HG02870 (cell line): ENCODE data around the gene MPIG6B.

Source experiments
- ATAC-seq: cut with Tn5 transposase; IDR thresholded peaks from one replicate; pipeline ENCODE4 v1.9.1; 2021; ENCODE audit warnings: mild to moderate bottlenecking, moderate library complexity; ENCODE audit not compliant: unreplicated experiment

Gene MPIG6B

DNA sequence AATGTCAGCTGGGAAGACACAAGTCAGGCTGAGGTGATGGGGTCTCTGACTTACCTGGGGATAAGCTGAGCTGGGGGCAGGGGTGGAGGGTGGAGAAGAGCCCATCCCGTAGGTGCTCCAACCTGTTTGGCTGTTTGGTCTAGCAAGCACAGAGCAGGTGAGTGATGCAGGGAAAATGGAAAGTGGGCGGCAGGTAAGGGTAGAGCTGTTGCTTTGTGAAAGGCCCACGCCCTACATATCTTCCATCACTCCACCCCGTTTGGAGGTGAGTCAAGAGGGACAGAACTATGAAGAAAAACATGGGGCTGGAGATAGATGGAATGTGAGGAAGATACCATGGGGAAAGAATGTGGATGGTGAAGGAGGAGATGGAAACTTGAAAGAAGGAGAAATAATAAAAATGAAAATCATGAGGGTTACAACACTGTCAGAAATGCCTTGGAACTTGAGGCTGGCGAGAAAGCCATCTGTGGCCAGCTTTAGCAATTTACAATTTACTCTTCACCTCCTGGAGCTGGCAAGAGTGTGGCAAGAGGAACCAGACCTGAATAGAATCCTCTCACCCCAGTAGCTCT is 2.9 kb upstream of the MPIG6B start:
- ATAC-seq = no peak

DNA sequence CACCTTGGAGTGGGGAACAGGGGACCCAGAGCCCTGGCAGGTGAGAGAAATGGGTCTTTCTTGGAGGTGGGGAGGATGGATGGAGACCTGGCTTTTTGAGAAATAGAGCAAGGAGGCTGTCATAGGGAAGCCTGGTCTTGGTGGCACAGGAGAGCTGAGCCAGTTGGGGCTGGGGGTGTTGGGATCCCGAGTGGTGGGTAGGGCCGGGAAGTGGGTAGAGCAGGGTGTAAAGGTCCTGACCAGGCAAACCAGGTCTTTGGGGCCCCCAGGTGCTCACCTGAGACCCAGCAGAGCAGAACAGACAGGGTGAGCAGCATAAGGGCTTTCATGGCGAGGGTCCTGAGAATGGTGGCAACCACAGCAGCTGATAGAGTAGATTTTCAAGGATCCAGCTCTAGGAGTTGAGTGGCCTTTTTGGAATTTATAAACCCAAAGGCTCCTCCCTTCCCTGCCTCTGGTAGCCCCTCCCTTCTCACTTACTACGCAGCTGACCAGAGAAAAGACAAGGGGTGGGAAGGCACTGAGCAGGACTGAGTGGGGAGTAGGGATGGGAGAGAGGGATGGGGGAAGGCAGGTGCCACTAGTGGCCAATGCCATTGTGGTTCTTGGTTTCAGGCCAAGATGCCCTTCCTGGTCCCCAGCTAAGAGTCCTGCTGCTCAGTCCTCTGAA is 1.7 kb upstream of the MPIG6B start, which contains the start of gene LY6G6C:
Gene LY6G6C (minus strand): TSS at position 396 of the 670 bp plus-strand sequence. CDS start 67 bp downstream, at position 329.
- no peak for ATAC-seq

DNA sequence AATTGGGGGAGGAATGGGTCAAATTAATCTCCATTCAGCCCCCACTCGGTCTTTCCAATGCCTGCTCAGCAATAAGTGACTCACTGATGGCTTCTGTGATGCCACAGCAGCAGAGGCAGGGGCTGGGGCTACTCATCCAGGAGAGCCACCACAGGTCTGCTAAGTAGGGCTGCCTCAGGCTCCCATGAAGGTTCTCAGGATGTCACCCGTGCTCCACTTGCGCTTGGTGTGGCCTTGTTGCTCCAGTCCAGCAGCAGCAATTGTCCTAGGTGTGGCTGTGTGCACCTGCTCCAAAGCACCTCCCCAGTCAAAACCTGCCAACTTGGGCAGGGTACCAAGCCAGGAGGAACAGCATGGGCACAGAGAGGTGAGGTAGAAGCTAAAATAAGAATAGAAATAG is 1.0 kb upstream of the MPIG6B start:
- no peak for ATAC-seq

DNA sequence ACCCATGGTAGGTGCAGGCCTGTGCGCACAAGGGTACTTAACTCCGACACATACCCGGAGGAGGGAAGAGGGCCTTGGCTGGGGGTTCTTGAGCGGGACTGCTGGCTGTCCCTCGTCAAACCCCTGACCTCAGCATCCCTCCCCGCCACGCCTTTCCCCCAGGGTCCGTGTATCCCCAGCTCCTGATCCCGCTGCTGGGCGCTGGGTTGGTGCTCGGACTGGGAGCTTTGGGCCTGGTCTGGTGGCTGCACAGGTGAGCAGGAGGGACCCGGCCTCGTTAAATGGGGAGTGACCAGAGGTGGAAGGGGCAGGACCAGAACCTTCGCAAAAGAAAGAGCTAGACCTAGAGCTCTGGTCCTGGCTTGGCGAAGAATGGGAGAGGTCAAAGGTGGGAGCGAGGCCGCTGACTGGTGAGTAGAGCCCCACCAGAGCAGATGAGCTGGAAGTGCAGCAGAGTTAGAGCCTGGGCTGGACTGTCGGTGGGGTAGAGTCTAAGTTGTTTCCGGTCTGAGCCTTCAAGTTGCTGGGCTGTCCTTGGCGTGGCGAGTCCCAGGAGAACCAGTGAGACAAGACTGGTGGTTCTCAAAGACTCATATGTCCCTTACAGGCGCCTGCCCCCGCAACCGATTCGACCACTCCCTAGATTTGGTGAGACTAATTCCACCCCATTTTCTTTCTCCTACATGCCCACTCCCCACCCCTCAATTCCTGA is 963 bp downstream of the MPIG6B start:
- no peak for ATAC-seq

DNA sequence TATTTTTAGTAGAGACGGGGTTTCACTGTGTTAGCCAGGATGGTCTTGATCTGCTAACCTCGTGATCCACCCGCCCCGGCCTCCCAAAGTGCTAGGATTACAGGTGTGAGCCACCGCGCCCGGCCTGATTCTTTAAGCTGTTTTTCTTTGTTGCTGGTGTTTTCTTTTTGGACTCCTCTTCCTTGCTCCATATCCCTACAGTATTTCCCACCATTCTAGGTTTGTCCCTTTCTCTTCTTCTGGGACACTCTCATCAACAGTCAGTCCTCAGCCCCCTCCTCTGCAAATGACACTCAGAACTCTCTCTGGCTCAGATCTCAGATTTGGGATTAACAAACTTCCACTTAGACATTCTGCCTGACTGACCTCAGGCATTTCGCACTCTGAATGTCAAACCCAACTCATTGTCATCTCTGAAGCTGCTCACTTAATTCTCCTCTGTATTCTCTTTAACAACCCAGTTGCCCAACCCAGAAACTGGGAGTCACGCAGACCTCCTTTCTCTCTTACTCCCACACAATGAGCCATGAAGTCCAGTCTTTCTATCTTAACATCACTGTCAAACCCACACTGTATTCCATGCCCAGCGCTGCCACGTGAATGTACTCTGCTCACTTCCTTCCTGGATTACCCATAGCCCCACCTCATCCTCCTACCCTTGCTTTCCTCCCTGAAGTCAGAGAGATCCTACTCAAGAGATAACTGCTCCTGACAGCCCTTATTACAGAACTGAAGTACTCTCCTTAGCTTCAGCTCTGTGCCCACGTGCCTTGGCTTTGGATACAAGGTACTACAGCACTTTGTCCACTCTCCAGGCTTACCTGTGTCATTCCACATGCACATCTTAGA is 2.6 kb downstream of the MPIG6B start:
- no peak for ATAC-seq

DNA sequence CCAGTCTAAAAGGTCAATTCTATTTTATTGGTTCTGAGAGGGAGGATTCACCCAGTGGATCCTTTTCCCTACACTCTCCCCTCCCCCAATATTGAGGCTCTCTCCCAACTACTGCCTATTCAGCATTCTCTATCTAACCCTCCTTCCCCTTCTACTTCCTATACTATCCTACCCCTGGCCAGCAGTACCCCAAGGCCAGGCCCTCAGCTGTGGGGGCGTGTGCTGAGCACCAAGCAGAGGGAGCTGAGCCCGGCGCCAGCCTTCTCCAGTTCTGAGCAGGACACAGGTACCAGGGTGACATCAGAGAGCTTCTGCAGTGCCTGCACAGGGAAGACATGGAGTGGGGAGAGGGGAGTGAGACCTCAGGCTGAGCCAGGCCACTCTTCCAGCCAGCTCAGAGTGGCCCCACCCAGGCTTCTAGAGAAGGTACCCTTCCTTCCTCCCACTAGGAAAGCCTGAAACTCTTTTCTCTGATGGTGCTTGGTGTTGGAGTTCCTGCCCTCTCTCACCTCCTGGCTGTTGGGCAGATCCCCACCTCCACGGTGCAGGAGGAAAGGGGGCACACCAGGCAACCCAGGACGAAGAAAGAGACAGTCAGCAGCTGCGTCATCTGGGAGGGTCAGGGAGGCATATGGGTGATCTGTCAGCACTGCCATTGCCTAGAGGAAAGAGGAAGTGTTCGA is 4.0 kb downstream of the MPIG6B start:
- ATAC-seq = no peak

DNA sequence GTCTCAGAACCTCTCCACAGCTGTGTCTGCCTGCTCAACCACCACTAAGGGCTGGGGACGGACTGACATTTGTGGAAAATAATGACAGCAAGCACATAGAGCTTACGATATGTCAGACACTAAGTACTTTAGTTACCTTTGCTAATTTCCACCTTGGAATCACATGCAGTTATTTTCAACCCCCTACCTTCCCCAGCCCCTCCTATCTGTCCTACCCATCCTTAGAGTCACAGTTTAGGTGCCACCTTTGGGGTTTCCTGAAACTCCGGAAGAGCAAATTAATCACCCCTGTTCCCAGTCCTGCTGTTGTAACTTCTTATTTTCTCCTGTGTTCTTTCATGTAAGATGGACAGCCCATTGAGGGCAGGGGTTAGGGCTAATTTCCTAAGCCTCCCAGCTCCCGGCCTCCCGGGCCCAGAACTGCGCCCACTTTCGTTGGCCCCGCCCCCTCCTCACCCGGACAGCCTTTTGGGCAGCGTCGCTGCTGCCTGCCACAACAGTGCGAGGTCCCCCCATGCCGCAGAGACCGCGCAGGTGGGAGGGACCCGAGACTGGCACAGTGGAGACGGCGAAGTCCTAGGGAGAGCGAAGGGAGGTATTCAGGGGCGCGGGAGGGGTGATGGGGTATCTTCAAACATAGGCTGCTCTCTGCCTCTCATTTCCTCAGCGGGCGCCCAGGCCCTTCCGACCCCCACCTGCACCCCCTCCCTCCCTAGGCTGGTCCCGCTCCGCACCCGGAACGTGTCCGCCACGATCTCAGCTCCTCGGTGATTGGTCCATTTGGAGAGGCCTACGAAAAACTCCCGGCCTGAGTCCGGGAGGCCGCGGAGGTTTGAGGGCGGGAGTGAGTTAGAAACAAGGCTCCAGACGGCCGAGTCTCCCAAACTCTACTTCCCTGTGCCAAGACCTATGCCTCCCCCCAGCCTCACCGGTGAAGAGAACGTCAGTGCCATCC is 4.8 kb downstream of the MPIG6B start:
- no peak for ATAC-seq

DNA sequence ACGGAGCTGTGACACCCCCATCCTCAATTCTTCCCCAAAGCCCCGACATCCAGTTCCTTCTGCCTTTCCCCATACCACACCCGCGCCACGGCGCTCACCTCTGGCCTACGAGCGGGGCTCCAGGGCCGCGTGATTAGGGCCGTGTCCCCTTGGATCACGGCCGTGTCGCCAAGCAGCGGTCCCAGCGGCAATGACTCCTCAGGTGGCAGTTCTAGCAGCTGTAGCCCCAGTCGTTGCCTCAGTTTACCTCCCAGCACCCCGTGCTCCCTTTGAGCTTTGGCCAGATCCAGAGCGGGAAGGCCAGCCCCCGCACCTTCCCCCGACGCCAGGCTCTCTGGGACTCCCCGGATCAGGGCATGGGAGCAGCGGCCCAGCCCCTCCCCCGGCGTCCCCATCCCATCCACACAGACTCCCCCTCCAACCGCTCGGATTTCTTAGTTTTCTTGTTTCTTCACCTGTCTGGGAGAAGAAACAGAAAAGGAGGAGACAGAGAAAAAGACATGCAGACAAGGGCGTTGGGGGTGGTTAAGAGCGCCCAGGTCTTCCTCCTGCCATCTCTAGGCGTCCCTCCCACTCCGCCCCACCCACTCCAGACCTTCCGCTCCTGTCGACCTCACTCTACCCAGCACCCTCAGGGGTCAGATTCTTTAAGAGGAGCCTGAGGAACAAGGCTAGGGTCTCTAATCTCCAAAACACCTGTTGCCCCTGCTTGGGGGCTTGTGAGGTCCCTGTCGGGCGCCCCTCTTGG is 5.8 kb downstream of the MPIG6B start, which contains the start of gene DDAH2:
Gene DDAH2 (minus strand): TSS at position 533 of the 748 bp plus-strand sequence. CDS start 138 bp downstream, at position 395.
- ATAC-seq = no peak

DNA sequence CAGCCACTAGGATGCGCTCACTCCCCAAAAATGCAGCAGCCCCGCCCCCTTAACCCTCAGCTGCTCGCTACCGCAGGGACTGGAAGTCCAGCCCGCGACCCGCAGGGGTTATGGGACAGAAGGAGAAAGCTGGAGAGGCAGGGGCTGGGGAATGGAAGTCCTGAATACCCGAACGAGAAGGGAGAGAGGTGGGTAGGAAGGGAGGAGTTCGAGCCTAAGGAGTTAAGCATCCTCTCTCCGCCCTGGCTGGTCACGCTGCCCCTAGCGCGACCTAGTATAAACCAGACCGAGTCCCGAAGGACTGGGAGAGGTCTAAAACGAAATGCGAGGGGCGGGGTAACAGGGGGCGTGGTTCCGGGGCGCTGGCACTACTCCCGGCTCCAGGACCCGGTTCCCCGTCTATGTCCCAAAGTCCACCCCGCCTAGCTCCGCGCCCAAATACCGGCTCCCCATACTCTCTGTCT is 6.4 kb downstream of the MPIG6B start:
- no peak for ATAC-seq

DNA sequence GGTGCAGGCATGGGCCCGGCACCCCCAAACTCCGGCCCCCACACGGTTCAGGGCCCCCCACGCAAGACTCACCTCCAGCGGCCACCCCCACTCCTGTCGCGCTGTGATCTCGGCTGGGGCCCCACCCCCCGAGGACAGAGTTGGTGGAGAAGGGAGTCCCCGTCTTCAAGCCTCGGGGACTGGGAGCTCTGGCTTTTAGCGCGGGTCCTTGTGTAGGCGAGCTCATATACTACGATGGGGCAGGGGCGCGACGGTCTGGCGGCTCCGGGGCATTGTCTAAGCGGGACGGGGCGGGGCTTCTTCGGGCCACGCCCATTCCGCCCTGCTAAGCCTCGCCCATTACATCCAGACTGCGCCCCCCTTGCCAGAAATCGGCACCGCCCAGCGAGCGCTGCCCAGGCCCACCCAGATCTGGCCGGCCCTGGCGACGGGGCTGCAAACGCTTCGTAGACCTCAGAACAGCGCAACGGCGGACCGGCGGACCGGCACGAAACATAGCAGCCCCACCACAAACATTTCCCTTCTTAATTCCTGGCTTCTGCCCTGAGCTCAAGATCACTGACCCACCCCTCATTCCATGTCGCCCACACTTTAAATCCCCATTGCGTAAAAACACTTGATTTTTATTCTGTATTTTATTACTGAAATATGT is 6.9 kb downstream of the MPIG6B start:
- ATAC-seq = no peak

DNA sequence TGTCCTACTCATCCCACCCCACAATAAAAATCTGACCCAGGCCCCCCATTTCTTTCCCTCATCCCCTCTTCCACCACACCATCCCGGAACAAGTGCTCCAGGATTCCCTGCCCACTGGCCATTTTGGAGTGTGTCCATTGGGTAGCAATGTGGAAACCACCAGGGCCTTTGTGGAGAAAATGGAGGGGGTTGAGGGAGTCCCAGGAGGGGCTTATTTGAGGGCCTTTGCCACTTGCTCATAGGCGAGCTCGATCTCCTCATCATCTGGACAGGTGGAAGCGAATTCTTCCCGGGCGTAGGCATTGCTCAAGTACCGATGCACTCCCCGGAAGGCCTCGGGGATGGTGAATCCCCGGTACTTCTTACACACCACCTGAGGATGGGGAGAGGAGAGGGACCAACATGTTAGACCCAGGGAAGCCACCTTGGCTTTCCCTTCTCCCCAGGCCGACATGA is 7.5 kb downstream of the MPIG6B start:
- ATAC-seq = no peak

DNA sequence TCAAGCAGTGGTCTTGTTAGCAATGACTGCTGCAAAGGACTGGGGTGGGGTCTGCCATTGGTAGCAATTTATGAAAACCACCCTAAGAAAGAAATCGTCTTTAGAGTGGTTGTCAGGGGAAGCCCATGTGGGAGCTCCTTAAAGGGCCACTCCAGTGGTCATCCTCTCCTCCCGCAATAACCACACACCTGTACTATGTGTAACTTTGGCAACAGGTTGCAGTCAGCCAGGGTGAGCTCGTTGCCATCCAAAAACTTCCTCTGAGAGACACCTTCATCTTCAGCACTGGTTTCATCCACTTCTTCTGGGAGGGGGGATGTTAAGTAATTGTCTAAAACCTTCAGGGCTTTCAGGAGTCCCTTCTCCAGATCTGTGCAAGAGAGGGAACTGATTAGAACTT is 8.9 kb downstream of the MPIG6B start:
- no peak for ATAC-seq

DNA sequence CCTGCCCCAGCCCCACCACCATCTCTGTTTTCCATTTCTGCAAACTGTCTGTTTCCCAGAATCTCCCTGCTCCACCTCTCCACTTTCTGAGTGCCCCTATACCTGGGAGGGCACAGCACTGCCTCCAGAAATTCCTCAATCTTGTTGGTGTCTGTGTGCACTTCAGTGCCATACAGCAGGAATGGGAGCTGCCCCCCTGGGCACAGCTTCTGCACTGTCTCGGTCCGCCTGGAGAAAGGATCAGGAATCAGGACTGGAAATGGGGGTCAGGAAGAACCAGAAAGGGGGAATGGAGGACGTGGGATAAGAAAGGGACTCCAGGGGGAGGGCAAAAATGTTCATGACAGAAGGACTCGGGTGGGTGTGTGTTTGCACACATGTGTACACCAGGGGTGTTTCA is 10.6 kb downstream of the MPIG6B start:
- ATAC-seq = no peak

DNA sequence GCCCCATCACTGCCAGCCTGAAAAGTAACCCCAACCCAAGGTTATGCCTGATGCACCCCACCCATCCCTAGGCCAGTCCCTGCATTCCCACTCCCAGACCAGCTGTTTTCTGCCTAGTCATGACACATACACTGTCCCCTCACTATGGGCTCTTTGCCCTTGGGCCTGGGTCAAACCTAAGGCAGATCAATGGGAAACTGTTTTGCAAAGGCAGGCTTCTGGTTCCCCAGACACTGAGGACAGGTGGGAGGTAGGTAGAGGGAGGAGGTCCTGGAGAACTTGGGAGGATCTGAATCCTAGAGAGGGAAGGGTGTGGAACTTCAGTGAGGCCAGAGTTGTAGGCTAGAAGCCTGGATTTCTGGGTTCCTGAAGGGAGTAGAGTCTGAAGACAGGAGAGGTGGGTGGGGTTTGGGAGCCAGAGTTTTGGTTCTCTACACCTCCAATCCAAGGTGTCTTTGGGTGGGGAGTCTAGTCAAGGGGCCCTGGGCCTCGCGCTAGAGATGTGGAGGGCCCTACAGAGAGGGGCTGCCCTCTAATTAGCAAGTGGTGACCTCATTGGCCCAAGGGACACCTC is 11.2 kb downstream of the MPIG6B start:
- ATAC-seq = no peak

DNA sequence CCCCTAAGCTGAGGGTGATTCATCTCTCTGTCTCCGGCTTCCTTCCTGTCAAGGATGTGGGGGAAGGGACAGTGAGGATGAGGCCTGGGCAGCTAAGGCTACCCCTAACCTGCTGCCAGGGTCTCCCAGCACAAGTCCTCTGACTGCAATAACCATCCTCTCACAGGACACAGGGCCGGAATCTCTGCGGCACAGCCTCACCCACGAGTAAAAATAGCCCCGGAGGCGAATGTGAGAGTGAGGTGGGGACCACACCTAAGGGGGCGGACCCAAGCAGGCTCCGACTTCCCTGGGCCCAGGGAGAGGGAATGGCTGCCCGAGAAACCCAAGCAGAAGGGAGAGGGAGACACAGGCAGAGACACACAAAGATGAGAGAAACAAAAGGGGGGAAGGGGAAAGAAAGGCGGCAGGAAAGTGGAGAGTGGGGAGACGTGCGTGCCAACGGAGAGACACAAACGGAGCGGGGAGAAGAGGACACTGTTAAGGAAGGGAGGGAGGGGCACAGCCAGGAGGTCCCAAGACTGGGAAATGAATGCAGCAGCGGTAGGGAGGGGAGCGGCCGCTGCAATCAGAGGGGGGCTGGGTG is 11.7 kb downstream of the MPIG6B start:
- ATAC-seq = no peak

DNA sequence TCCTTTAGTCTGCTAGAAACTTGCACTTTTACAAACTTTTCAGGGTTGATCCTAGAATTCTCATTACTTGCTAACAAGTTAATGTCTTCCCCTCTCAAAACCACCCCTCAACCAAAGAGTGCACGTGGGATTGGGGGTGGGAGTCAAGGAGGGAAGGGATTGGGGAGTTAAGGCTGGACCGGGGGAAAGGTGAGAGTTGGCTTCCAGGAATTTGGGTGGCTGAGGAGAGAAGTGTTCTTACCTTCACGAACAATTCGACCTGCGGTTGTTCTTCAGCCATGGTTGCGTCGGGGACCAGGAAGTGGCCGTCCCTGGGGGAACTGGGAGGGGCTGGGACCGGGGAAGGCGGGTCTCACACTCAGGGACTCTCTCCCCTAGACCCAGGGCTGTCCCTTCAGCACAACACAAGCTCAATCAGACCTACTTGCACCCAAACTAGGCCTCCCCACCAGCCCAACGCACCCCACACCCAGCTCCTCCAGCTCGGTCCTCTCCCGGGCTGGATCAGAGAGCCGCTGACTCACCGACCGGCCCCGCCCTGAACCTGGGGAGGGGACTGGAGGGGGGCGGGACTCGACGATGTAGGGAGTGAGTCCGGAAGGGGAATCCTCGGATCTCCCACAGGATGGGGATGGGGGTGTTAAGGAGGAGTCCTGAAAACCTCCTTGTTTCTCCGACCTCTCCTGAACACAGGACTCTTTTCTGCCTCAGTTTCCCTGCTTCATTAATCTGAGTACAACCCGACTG is 13.0 kb downstream of the MPIG6B start, which contains the start of gene CLIC1:
Gene CLIC1 (minus strand): TSS at position 510 of the 747 bp plus-strand sequence. CDS start 230 bp downstream, at position 280.
- no peak for ATAC-seq
